C4-2B (cell line): Measurements from ENCODE around the gene CCNY.

Experiments used
- H3K27ac ChIP-seq: fragments of 450-650 bp; 2 replicates; pipeline ENCODE4 v1.5.1; 2017
- CTCF ChIP-seq: fragments of 450-650 bp; conservative IDR thresholded peaks from 2 replicates; pipeline ENCODE4 v1.5.1; 2017; ENCODE audit warnings: mild to moderate bottlenecking
- ZFX ChIP-seq: fragments of 450-650 bp; IDR thresholded peaks from 2 replicates; pipeline ENCODE4 v1.6.1; 2017

CCNY gene

GRCh38 chr10:35462491-35462934 is 126.2 kb downstream of the CCNY start:
- H3K27ac ChIP-seq, result no peak overlapping the region
- TF ChIP-seq CTCF (no peak), ZFX (no peak)

DNA sequence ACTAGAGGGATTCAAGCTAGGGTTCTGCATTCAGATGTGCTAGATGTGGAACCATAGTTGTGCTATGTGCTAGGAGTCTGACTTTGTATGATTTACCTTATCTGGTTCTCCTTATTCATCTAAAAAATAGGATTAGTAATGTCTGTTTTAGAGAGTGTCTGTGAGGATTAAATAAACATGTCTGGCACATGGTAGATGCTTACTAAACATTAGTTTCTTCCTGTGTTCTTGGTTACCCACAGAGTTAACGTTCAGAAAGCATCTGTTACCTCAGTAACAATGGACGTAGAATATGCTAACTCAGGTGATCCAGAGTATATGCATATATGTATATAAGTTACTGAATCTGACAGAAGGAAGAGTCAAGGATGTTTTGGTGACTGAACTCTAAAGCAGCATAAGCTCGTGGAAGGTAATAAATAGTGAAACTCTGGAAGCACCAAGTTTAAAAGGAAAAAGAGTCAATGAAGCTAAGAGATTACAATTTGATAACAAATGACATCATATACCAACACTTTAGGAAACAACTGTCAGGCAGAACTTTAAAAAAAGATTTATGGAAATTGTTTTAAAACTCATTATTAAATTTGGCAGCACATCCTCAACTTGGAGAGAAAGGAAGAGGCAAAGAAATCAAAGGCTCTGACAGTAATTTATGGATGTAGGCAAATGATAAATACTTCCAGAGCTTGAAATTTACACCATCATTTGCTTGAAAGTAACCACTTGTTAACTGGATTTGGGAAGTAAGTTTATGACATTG is 127.0 kb downstream of the CCNY start:
- TF ChIP-seq ZFX (no peak), CTCF (no peak)
- no peak overlapping the region for H3K27ac ChIP-seq

DNA sequence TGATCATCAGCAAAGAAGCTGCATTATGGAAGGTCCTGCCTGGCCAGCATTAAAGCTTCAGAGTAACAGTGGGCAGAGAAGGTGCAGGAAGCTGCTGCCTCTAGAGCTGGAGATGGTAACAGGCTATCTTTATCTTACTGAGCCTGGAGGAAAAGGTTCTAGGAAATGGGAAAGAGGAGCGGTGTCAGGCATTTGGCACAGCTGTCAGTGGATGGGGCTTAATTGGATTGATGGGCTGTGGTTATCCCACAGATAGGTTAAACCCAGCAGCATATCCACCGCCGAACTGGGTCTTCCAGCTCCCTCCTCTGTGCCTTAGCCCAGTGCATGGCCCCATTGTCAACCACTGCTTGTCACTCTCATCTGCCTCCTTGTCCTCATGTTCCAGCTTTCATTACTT is 127.6 kb downstream of the CCNY start:
- TF ChIP-seq CTCF, result no peak
- TF ChIP-seq ZFX, result no peak
- H3K27ac ChIP-seq, result no peak overlapping the region

- no peak for TF ChIP-seq ZFX
- TF ChIP-seq CTCF, result no peak
- H3K27ac ChIP-seq, result no peak overlapping the region
These were observed 128.6 kb downstream of the CCNY start for GRCh38 chr10:35464825-35465456.

DNA sequence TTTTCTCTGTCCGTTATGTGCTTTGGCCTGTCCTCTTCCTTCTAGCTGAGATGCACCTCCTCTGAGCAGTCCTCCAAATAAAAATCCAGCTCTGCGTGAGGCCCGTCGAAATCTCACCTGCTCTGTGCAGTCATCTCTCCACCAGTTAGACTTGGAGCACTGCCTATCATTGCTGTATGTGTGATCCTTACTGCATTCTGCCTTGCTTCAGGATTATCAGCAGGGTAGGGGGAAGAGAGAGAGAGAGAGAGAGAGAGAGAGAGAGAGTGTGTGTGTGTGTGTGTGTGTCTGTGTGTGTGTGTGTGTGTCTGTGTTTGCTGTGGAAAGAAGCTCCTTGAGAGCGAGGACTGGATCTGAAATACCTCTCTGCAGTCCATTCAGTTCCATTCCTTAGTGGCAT is 129.4 kb downstream of the CCNY start:
- TF ChIP-seq ZFX (no peak), CTCF (no peak)
- H3K27ac ChIP-seq, result no peak overlapping the region

GRCh38 chr10:35466170-35466569 is 129.9 kb downstream of the CCNY start:
- no peak overlapping the region for H3K27ac ChIP-seq
- no peak for TF ChIP-seq ZFX

DNA sequence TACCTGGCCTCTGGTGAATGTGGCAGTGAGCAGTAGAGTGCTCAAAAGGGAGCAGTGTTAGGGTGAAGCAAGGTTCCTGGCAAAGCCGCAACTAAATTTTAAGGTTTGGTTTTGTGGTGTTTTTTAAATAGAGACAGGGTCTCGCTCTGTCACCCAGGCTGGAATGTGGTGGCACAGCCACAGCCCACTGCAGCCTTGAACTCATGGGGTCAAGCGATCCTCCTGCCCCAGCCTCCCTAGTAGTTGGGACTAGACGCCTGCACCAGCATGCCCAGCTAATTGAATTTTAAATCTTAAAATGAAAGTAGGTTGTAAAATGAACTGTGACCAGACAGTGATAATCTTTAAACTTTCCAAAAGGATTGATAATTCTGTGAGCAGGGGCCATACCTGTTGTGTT is 130.4 kb downstream of the CCNY start:
- TF ChIP-seq CTCF (no peak), ZFX (no peak)

More for the DNA sequence above, 130.4 kb downstream of the CCNY start:
- no peak overlapping the region for H3K27ac ChIP-seq
